Inflammatory macrophage treated with lipopolysaccharide for 4 hours (primary cell): ENCODE results near the gene GNAQ.
A peak's percentile ranks its signal among the peaks of the same experiment; 100 is the strongest.

ENCODE experiments used
- DNase-seq: peaks from one replicate; pipeline ENCODE4 v3.0.0-alpha.2; 2020

GNAQ gene

GRCh38 chr9:78001946-78002731 lies 29.5 kb downstream of the GNAQ start:
- no peak for DNase-seq

GRCh38 chr9:78000221-78000620 lies 31.4 kb downstream of the GNAQ start:
- DNase-seq, result no peak

- no peak for DNase-seq
These were observed 32.4 kb downstream of the GNAQ start for GRCh38 chr9:77999231-77999631.

- DNase-seq, result no peak
These were observed 33.9 kb downstream of the GNAQ start for GRCh38 chr9:77997611-77998284.

GRCh38 chr9:77996696-77997095 lies 34.9 kb downstream of the GNAQ start:
- DNase-seq, result no peak

- DNase-seq, result no peak
These were observed 40.4 kb downstream of the GNAQ start for GRCh38 chr9:77991191-77991590.

GRCh38 chr9:77989909-77990308 lies 41.7 kb downstream of the GNAQ start:
- no peak for DNase-seq

- no peak for DNase-seq
These were observed 42.2 kb downstream of the GNAQ start for GRCh38 chr9:77989458-77989857.

GRCh38 chr9:77988630-77989029 lies 43.0 kb downstream of the GNAQ start:
- DNase-seq, result peak; percentile 86

- DNase-seq, result peak; percentile 31
These were observed 43.6 kb downstream of the GNAQ start for GRCh38 chr9:77987880-77988525.

GRCh38 chr9:77987081-77987656 lies 44.4 kb downstream of the GNAQ start:
- peak; percentile 75 for DNase-seq

GRCh38 chr9:77985996-77986395 lies 45.6 kb downstream of the GNAQ start:
- DNase-seq, result no peak

- DNase-seq, result no peak
These were observed 48.3 kb downstream of the GNAQ start for GRCh38 chr9:77983320-77983662.

GRCh38 chr9:77982581-77983319 lies 48.9 kb downstream of the GNAQ start:
- no peak for DNase-seq

- DNase-seq, result no peak
These were observed 49.7 kb downstream of the GNAQ start for GRCh38 chr9:77981907-77982306.

GRCh38 chr9:77981332-77981731 lies 50.3 kb downstream of the GNAQ start:
- DNase-seq, result peak; percentile 40

GRCh38 chr9:77980622-77981021 lies 51.0 kb downstream of the GNAQ start:
- DNase-seq, result peak; percentile 69

GRCh38 chr9:77978086-77978781 lies 53.4 kb downstream of the GNAQ start:
- peak; percentile 30 for DNase-seq

GRCh38 chr9:77977210-77977611 lies 54.4 kb downstream of the GNAQ start:
- peak; percentile 91 for DNase-seq

- DNase-seq, result no peak
These were observed 55.8 kb downstream of the GNAQ start for GRCh38 chr9:77975806-77976205.

GRCh38 chr9:77975036-77975435 lies 56.6 kb downstream of the GNAQ start:
- DNase-seq, result no peak

GRCh38 chr9:77974434-77974833 lies 57.2 kb downstream of the GNAQ start:
- no peak for DNase-seq
